GM18511 (cell line): ENCODE measurements around the gene AKAP17A.

Source experiments
- ATAC-seq: cut with Tn5 transposase; IDR thresholded peaks from one replicate; pipeline ENCODE4 v1.9.1; 2021; ENCODE audit warnings: mild to moderate bottlenecking, moderate library complexity; ENCODE audit not compliant: unreplicated experiment

AKAP17A gene

GRCh38 chrX:1581132-1581531, 10.3 kb upstream of the AKAP17A start:
- ATAC-seq, result peak; percentile 51

- ATAC-seq, result peak; percentile 56
Measured at GRCh38 chrX:1582686-1583437, 8.5 kb upstream of the AKAP17A start.

DNA sequence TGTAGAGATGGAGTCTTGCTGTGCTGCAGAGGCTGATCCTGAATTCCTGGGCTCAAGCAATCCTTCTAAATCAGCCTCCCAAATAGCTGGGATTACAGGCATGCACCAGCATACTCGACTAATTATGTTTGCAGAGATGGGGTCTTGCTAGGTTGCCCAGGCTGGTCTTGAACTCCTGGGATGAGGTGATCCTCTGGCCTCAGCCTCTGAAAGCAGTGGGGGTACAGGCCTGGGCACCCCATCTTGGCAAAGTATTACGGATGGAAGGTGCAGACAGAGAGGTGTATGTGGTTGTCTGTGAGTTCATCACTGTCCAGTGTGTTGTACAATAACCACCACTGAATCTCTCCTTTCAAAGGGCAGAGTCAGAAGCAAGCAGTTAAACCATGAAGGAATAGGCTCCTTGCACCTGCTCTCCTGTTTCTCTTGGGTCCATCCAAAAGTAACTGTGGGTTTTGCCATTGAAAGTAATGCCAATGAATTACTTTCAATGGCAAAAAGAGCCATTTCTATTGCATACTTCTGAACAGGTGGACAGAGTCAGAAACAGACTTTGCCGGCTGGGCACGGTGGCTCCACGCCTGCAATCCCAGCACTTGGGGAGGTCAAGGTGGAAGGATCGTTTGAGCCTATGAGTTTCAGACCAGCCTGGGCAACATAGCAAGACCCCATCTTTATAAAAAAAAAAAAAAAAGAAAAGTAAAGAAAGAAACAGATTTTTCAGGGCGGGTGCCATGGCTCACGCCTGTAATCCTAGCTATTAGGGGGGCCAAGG, 7.0 kb upstream of the AKAP17A start:
- no peak for ATAC-seq

- ATAC-seq, result no peak
Measured at GRCh38 chrX:1587161-1587560, 4.2 kb upstream of the AKAP17A start.

DNA sequence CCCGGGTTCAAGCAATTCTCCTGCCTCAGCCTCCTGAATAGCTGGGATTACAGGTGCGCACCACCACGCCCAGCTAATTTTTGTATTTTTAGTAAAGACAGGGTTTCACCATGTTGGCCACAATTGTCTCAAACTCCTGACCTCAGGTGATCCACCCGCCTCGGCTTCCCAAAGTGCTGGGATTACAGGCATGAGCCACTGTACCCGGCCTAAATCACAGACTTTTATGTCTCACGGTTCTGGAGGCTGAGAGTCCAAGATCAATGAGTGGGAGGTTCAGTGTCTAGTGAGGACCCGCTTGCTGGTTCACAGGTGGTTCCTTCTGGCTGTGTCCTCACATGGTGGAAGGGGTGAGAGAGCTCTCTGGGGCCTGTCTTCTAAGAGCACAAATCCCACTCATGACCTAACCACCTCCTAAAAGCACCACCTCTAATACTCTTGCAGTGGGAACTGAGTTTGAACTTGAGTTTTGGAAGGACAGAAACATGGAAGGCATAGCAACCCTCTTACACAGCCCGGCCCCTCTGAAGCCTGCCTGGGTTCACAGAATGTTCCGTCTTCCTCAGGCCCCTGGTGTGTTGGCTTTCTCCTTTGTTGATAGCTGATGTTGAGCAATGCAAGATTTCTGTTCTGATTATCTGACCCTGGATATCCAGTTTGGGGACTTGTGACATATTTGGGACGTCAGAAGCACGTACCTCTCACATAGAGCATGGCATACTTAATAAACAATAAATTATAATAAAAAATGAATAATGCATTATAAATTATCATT, 1.9 kb upstream of the AKAP17A start:
- ATAC-seq, result no peak

- ATAC-seq, result peak; percentile 3
Measured at GRCh38 chrX:1591863-1592469, 562 bp downstream of the AKAP17A start.

- peak; percentile 53 for ATAC-seq
Measured at GRCh38 chrX:1592470-1593142, 1.2 kb downstream of the AKAP17A start.

- ATAC-seq, result no peak
Measured at GRCh38 chrX:1593286-1594271, 2.2 kb downstream of the AKAP17A start.

DNA sequence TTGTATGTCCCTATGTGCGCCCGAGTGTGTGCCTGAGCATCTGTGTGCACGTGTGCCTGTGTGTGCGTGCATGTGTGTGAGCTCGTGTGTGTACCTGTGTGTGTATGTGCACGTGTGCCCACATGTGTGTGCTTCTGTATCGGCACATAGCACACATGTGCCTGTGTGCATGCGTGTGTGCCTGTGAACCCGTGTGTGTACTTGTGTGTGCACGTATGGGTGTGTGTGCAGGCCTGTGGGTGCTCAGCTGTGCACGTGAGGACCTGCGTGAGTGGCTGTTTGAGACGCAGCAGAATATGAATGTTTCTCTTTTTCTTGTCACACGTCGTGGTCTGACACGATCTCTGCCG, 4.3 kb downstream of the AKAP17A start:
- no peak for ATAC-seq

- ATAC-seq, result no peak
Measured at GRCh38 chrX:1596676-1597344, 5.4 kb downstream of the AKAP17A start.

DNA sequence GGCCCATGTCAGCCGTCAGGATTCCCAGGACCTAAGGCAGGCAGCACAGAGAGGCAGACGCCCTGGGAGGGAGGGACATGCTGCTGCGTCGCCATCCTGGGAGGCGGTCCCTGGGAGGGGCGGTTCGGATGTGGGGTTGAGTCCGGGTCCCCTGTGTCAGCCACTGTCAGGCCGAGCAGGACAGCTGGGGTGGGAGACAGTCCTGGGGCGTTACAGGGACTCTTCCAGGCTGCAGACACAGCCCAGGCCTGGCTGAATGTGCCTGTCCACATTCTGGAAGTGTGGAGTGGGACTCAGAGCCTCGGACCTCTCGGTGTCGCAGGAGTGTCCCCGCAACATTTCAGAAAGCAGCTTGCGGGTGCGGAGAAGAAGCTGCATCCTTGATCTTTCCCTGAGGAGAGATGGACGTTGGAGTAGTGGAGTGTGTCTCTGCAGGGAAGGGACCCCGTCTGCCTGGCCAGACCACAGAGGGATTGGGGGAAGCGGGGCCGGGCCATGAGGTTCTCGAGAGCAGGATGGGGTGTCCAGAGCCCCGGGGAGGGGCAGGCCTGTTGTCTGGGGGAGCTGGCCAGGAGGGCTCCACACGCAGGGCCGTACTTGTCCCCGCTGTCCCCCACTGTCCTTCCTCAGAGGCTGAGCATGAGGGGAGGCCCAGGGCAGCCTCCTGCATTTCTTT, 6.1 kb downstream of the AKAP17A start:
- ATAC-seq, result no peak

- no peak for ATAC-seq
Measured at GRCh38 chrX:1598021-1598875, 6.8 kb downstream of the AKAP17A start.

- no peak for ATAC-seq
Measured at GRCh38 chrX:1598876-1599790, 7.7 kb downstream of the AKAP17A start.

DNA sequence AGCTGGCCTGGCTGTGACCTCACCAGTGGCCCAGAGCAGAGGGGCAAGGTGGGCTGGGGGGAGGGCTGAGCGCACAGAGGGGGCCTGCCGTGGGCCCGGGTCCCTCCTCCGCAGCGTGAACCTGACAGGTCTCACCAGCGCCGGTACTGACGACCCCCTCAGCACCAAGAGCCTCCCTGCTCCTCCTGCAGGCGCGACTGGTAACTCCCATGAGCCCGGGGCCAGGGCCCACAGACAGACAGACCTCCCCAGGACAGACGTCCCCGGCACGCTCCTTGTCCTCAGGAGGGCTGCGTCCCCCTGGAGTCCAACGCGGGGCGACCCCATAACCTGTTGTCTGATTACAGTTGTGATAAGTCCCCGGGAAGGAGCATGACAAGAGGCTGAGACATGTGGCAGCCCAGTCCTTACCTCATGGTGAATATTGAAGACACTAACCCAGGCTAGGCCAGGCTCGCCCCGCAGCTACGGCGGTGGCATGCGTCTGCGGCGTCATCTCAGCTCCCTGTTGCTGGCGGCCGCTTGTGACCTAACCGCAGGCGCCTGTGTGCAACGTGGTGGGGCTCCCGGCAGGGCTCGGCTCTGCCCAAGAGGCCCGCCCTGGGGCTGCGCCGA, 8.5 kb downstream of the AKAP17A start:
- ATAC-seq, result no peak

- ATAC-seq, result no peak
Measured at GRCh38 chrX:1600406-1601050, 9.1 kb downstream of the AKAP17A start.
